Epithelial cell of esophagus (primary cell): ENCODE measurements around the gene PTPRN2.
"Not testable (repeated sequence)": the region's sequence is repeated elsewhere in the genome, so short reads cannot be mapped to it uniquely, and the experiment has no call there.

Experiments
- DNase-seq: peaks from one replicate; pipeline ENCODE4 v3.0.0; 2010; ENCODE audit warnings: low read depth
- H3K4me3 ChIP-seq: 2 replicates; pipeline ENCODE4 v1.5.1; 2011; ENCODE audit warnings: mild to moderate bottlenecking, low read length, control low read depth
- CTCF ChIP-seq: IDR thresholded peaks from 2 replicates; pipeline ENCODE4 v1.5.1; 2011; ENCODE audit warnings: low read depth, mild to moderate bottlenecking, low read length, control low read depth, inconsistent platforms; ENCODE audit not compliant: insufficient read depth; ENCODE audit errors: missing control alignments

Gene PTPRN2

GRCh38 chr7:157730614-157731013, 857.0 kb downstream of the PTPRN2 start:
- TF ChIP-seq CTCF, result no peak
- no peak for DNase-seq
- no peak overlapping the region for H3K4me3 ChIP-seq

GRCh38 chr7:157729566-157729965, 858.1 kb downstream of the PTPRN2 start:
- DNase-seq, result no peak
- H3K4me3 ChIP-seq, result no peak overlapping the region
- TF ChIP-seq CTCF, result no peak

- DNase-seq, result no peak
- H3K4me3 ChIP-seq, result no peak overlapping the region
- no peak for TF ChIP-seq CTCF
Observed at GRCh38 chr7:157727964-157728615, 859.5 kb downstream of the PTPRN2 start.

GRCh38 chr7:157726764-157727163, 860.9 kb downstream of the PTPRN2 start:
- no peak for DNase-seq
- H3K4me3 ChIP-seq, result no peak overlapping the region
- no peak for TF ChIP-seq CTCF

- H3K4me3 ChIP-seq, DNase-seq: not testable (repeated sequence)
Observed at GRCh38 chr7:157725312-157725711, 862.3 kb downstream of the PTPRN2 start.

GRCh38 chr7:157723205-157723604, 864.4 kb downstream of the PTPRN2 start:
- no peak for TF ChIP-seq CTCF

GRCh38 chr7:157722137-157723060, 865.2 kb downstream of the PTPRN2 start:
- DNase-seq, result no peak
- TF ChIP-seq CTCF, result no peak
- H3K4me3 ChIP-seq, result no peak overlapping the region

More at GRCh38 chr7:157723205-157723604, 864.4 kb downstream of the PTPRN2 start:
- H3K4me3 ChIP-seq, result no peak overlapping the region
- DNase-seq, result no peak
